Keratinocyte (primary cell): ENCODE results near the gene TRIM45. TPM values are rescaled to one million over a fixed set of nuclear protein-coding genes. Genes with fewer than 3 reads are reported as not detected.

ENCODE experiments used
- DNase-seq: peaks from one replicate; pipeline ENCODE4 v3.0.0-alpha.2; 2011; ENCODE audit warnings: low read depth, missing footprints, low spot score
- FAIRE-seq: peaks from 2 replicates; lab custom pipeline; 2011; peaks lifted over from hg19 to GRCh38; lab: Jason Lieb, UNC
- H2AFZ ChIP-seq: 2 replicates; pipeline ENCODE4 v1.6.0; 2012; ENCODE audit warnings: low read length, control low read depth, inconsistent platforms; ENCODE audit not compliant: control insufficient read depth
- H3K27ac ChIP-seq: 2 replicates; pipeline ENCODE4 v1.5.1; 2011; ENCODE audit warnings: low read length; ENCODE audit not compliant: control insufficient read depth, insufficient read depth
- H3K27me3 ChIP-seq: 3 replicates; pipeline ENCODE4 v1.6.0; 2011; ENCODE audit warnings: low read length; ENCODE audit not compliant: control insufficient read depth, insufficient read depth; ENCODE audit errors: extremely low read depth
- H3K36me3 ChIP-seq, 2 experiments: 2 replicates in 1 of 2; 3 replicates in 1 of 2; pipeline ENCODE4 v1.5.1; 2011; ENCODE audit warnings: low read length in 2 of 2, mild to moderate bottlenecking in 1 of 2; ENCODE audit not compliant: control insufficient read depth in 2 of 2, insufficient read depth in 2 of 2; ENCODE audit errors: extremely low read depth in 1 of 2
- H3K4me1 ChIP-seq: 3 replicates; pipeline ENCODE4 v1.5.1; 2011; ENCODE audit warnings: low read length; ENCODE audit not compliant: control insufficient read depth, insufficient read depth; ENCODE audit errors: extremely low read depth
- H3K4me2 ChIP-seq: 3 replicates; pipeline ENCODE4 v1.6.0; 2011; ENCODE audit warnings: low read depth, low read length; ENCODE audit not compliant: control insufficient read depth, insufficient read depth; ENCODE audit errors: extremely low read depth
- H3K4me3 ChIP-seq, 3 experiments: fragments of 200-600 bp in 1 of 3; sonication (generic) in 1 of 3; 2 replicates in 2 of 3; 3 replicates in 1 of 3; pipeline ENCODE4 v1.5.1; 2011 to 2016; ENCODE audit warnings: low read length in 3 of 3, mild to moderate bottlenecking in 3 of 3, control low read depth in 2 of 3, inconsistent platforms in 1 of 3, low read depth in 1 of 3, mixed read lengths in 1 of 3, mixed run types in 1 of 3, moderate library complexity in 1 of 3; ENCODE audit not compliant: control insufficient read depth in 2 of 3, insufficient read depth in 2 of 3; ENCODE audit errors: extremely low read depth in 1 of 3
- H3K79me2 ChIP-seq: 2 replicates; pipeline ENCODE4 v1.6.0; 2012; ENCODE audit warnings: low read length; ENCODE audit not compliant: control insufficient read depth, insufficient read depth
- H3K9ac ChIP-seq: 3 replicates; pipeline ENCODE4 v1.6.0; 2011; ENCODE audit warnings: low read length; ENCODE audit not compliant: control insufficient read depth, insufficient read depth; ENCODE audit errors: extremely low read depth
- H3K9me1 ChIP-seq: 3 replicates; pipeline ENCODE4 v1.6.0; 2011; ENCODE audit warnings: low read length; ENCODE audit not compliant: control insufficient read depth, insufficient read depth; ENCODE audit errors: extremely low read depth
- H3K9me3 ChIP-seq: 2 replicates; pipeline ENCODE4 v1.5.1; 2012; ENCODE audit warnings: low read depth, low read length; ENCODE audit not compliant: control insufficient read depth
- H4K20me1 ChIP-seq: 3 replicates; pipeline ENCODE4 v1.6.0; 2011; ENCODE audit warnings: low read length; ENCODE audit not compliant: control insufficient read depth, insufficient read depth; ENCODE audit errors: extremely low read depth
- EZH2 ChIP-seq: IDR thresholded peaks from one replicate; pipeline ENCODE4 v1.6.1; 2012; ENCODE audit warnings: inconsistent platforms, mild to moderate bottlenecking, low read length, moderate library complexity
- dilution Hi-C: fragments of 300-500 bp; cut with MboI; formaldehyde crosslinking; loops from one replicate; pipeline ENCODE4 v1.7.0; 2020; ENCODE audit warnings: low sequenced_read_pairs; ENCODE audit not compliant: extremely low pct_ligation_motif_present
- polyA plus RNA-seq, 5 experiments: library from polyadenylated mRNA; depleted of rRNA in 3 of 5; stranded (reverse) in 3 of 5; stranded (forward) in 1 of 5; unstranded in 1 of 5; fragments of >200 nt; gene quantifications; 1 replicate in 1 of 5; 2 replicates in 3 of 5; 3 replicates in 1 of 5; pipeline versions ENCODE4 v1.2.1 to v1.2.3, GENCODE V29; 2011 to 2012; ENCODE audit warnings: missing spikeins in 2 of 5, low read depth in 1 of 5, low replicate concordance in 1 of 5
- TF ChIP-seq, protein P1 (sequence below), 3 experiments: IDR thresholded peaks in 1 of 3; conservative IDR thresholded peaks in 1 of 3; optimal IDR thresholded peaks in 1 of 3; 2 replicates in 2 of 3; 3 replicates in 1 of 3; pipeline versions ENCODE3 to v1.5.1; 2011; ENCODE audit warnings: low read length in 3 of 3, mild to moderate bottlenecking in 3 of 3, moderate library complexity in 2 of 3, control low read depth in 1 of 3, inconsistent platforms in 1 of 3; ENCODE audit not compliant: insufficient read depth in 2 of 3; ENCODE audit errors: extremely low read depth in 1 of 3

Gene TRIM45
- polyA plus RNA-seq, 1 donor (not counting 4 experiments of a cell fraction or from before 2014, with no cell fraction given): 2.7 TPM

GRCh38 chr1:117118137-117118536 lies 3.4 kb downstream of the TRIM45 start:
- Histone ChIP-seq H3K4me2 (no peak overlapping the region), H3K9me3 (no peaks in the 10 kb centered on the region), H3K79me2 (no peaks in the 10 kb centered on the region), H3K4me1 (peaks cover 12% of the 10 kb centered on the region), H2AFZ (no peak overlapping the region), H3K4me3 (no peak overlapping the region), H3K36me3 (peaks cover 2 to 8% of the 10 kb centered on the region in 2 experiments), H3K9me1 (peaks cover 2% of the 10 kb centered on the region), H3K27me3 (no peaks in the 10 kb centered on the region), H3K9ac (no peak overlapping the region), H3K27ac (no peak overlapping the region), H4K20me1 (no peaks in the 10 kb centered on the region)
- dilution Hi-C loops: no loop called here
- DNase-seq (no peak), FAIRE-seq (no peak)
- TF ChIP-seq EZH2: no peak

DNA sequence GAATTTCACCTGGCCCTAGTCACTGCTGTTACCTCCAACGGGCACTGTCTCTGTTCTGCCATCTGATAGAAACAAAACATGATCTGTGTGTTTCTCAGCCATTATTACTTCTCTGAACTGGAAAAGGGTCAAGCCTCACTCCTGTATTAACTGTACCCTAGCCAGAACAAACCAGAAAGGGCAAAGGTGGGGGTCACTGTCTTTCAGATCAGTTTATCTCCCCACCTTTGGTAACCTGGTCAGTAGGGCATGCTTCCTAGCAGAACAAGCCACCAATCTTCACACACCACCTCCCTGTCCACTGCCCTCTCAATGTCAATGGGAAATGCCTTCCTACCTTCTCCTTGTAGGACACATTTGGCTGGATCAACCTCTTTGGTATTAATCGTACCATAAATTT lies 3.9 kb downstream of the TRIM45 start:
- Histone ChIP-seq H2AFZ (no peak overlapping the region), H3K4me1 (peaks cover 12% of the 10 kb centered on the region), H3K4me2 (no peak overlapping the region), H3K27me3 (no peaks in the 10 kb centered on the region), H3K4me3 (no peak overlapping the region), H3K9ac (no peak overlapping the region), H3K9me1 (peaks cover 2% of the 10 kb centered on the region), H3K36me3 (peaks cover 2 to 8% of the 10 kb centered on the region in 2 experiments), H3K79me2 (no peaks in the 10 kb centered on the region), H3K27ac (no peak overlapping the region), H3K9me3 (no peaks in the 10 kb centered on the region), H4K20me1 (no peaks in the 10 kb centered on the region)
- FAIRE-seq: no peak
- dilution Hi-C loops: no loop called here
- DNase-seq: no peak
- no peak for TF ChIP-seq EZH2
- TF ChIP-seq, protein P1, sequence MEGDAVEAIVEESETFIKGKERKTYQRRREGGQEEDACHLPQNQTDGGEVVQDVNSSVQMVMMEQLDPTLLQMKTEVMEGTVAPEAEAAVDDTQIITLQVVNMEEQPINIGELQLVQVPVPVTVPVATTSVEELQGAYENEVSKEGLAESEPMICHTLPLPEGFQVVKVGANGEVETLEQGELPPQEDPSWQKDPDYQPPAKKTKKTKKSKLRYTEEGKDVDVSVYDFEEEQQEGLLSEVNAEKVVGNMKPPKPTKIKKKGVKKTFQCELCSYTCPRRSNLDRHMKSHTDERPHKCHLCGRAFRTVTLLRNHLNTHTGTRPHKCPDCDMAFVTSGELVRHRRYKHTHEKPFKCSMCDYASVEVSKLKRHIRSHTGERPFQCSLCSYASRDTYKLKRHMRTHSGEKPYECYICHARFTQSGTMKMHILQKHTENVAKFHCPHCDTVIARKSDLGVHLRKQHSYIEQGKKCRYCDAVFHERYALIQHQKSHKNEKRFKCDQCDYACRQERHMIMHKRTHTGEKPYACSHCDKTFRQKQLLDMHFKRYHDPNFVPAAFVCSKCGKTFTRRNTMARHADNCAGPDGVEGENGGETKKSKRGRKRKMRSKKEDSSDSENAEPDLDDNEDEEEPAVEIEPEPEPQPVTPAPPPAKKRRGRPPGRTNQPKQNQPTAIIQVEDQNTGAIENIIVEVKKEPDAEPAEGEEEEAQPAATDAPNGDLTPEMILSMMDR (optimal IDR thresholded peaks at IDR 0.05 in 1 of 3, IDR thresholded peaks at IDR 0.05 in 1 of 3, conservative IDR thresholded peaks at IDR 0.05 in 1 of 3; ENCODE audit: extremely low read depth in 1 of 3, insufficient read depth in 2 of 3, low read length in 3 of 3): no peak

GRCh38 chr1:117116784-117117130 lies 4.8 kb downstream of the TRIM45 start:
- FAIRE-seq: no peak
- H3K4me1 ChIP-seq: peaks cover 7% of the 10 kb centered on the region
- no peaks in the 10 kb centered on the region for H3K27me3 ChIP-seq
- peaks cover 2% of the 10 kb centered on the region for H3K9me1 ChIP-seq
- no peak for DNase-seq
- H3K9me3 ChIP-seq: no peaks in the 10 kb centered on the region
- H3K27ac ChIP-seq: no peak overlapping the region
- no peak overlapping the region for H3K4me3 ChIP-seq
- H3K9ac ChIP-seq: no peak overlapping the region
- no peak overlapping the region for H3K4me2 ChIP-seq
- no peak overlapping the region for H2AFZ ChIP-seq
- H4K20me1 ChIP-seq: no peaks in the 10 kb centered on the region
- dilution Hi-C loops: no loop called here
- no peak for TF ChIP-seq EZH2
- TF ChIP-seq, protein P1 (optimal IDR thresholded peaks at IDR 0.05 in 1 of 3, IDR thresholded peaks at IDR 0.05 in 1 of 3, conservative IDR thresholded peaks at IDR 0.05 in 1 of 3; ENCODE audit: extremely low read depth in 1 of 3, insufficient read depth in 2 of 3, low read length in 3 of 3): no peak
- H3K36me3 ChIP-seq: peaks cover 2 to 8% of the 10 kb centered on the region in 2 experiments
- H3K79me2 ChIP-seq: no peaks in the 10 kb centered on the region
